Stimulated activated CD4-positive, alpha-beta T cell treated with anti-CD3 and anti-CD28 coated beads, Interleukin-4, amount 100 ng/mL, for 24 hours (primary cell): ENCODE results near the gene KRTAP1-3.
"Not testable (repeated sequence)": the region's sequence is repeated elsewhere in the genome, so short reads cannot be mapped to it uniquely, and the experiment has no call there.

ENCODE experiments used
- DNase-seq: peaks from one replicate; pipeline ENCODE4 v3.0.0-alpha.2; 2020

Gene KRTAP1-3

DNA sequence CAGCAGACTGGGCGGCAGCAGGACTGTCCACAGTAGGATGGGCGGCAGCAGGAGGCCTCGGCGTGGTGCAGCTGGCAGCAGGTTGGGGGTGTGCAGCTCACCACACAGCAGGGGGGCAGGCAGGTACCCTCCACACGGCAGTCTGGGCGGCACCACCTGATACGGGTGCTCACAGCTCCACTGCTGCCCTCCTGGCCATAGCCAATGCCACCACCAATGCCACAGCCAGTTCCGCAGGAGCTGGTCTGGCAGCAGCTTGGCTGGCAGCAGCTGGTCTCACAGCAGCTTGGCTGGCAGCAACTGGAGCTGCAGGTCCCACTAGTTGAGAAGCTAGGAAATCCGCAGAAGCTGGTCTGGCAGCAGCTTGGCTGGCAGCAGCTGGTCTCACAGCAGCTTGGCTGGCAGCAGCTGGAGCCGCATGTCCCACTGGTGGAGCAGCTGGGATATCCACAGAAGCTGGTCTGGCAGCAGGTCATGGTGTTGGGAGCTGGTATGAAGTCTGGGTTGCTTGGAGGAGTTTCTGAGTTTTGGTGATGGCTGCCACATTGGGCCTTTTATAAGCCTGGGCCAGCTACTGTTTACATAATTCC, at the start of gene KRTAP1-3:
TSS of gene KRTAP1-3 (minus strand) at position 529 of the 590 bp plus-strand sequence. CDS start at position 476, 53 bp downstream.
- DNase-seq, result not testable (repeated sequence)

DNA sequence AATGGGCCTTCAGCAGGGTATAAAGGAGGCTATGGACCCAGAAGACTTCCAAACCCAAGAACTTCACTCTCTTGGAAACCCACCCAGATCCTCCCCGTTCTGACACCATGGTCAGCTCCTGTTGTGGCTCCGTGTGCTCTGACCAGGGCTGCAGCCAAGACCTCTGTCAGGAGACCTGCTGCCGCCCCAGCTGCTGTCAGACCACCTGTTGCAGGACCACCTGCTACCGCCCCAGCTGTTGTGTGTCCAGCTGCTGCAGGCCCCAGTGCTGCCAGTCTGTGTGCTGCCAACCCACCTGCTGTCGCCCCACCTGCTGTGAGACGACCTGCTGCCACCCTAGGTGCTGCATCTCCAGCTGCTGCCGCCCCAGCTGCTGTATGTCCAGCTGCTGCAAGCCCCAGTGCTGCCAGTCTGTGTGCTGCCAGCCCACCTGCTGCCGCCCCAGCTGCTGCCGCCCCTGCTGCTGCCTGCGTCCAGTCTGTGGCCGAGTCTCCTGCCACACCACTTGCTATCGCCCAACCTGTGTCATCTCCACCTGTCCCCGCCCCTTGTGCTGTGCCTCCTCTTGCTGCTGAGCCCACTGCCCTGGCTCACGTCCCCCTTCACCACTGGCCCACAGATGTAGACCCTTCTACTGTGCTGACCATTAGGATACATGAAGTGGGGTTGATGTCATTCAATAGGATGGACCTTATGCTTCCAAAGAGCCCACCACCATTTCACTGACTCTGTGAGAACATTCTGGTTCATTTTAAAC, 49.6 kb upstream of the KRTAP1-3 start, which contains the start of gene KRTAP4-7:
TSS of gene KRTAP4-7 (plus strand) at position 51 of the 757 bp plus-strand sequence. CDS start at position 108, 57 bp downstream.
- not testable (repeated sequence) for DNase-seq

GRCh38 chr17:41083427-41083826, 48.8 kb upstream of the KRTAP1-3 start:
- not testable (repeated sequence) for DNase-seq

- DNase-seq, result no peak
Observed at GRCh38 chr17:41082626-41083025, 48.0 kb upstream of the KRTAP1-3 start.

- no peak for DNase-seq
Observed at GRCh38 chr17:41076788-41077187, 42.1 kb upstream of the KRTAP1-3 start.

- DNase-seq, result no peak
Observed at GRCh38 chr17:41073676-41074075, 39.0 kb upstream of the KRTAP1-3 start.

DNA sequence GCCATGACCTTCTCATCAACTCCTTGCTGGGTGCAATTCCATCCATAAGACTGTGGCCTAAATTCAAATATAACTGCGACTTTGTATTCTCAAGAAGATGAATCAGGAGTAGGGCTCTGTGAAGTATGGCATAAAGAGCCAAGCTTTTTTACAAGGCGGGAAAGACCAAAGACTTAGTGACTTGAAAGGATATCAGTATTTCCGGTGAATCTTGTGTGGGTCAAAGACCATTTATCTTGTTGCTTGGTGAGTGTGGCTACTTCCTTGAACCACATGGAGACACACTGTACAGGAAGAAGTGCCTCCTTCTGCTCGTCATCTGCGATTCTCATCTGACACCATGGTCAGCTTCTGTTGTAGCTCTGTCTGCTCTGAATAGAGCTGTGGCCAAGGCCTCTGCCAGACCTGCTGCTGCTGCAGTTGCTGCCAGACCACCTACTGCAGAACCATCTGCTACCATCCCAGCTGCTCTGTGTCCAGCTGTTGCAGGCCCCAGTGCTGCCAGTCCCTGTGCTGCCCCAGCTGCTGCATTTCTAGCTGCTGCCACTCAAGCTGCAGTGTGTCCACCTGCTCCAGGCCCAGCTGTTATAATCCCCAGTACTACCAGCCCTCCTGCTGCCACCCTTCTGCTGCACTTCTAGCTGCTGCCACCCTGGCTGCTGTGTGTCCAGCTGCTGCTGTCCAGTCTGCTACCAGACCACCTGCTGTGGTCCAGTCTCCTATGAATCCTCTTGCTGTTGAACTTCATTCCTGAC, 37.1 kb upstream of the KRTAP1-3 start:
- DNase-seq, result no peak

- DNase-seq, result no peak
Observed at GRCh38 chr17:41069031-41069430, 34.4 kb upstream of the KRTAP1-3 start.

DNA sequence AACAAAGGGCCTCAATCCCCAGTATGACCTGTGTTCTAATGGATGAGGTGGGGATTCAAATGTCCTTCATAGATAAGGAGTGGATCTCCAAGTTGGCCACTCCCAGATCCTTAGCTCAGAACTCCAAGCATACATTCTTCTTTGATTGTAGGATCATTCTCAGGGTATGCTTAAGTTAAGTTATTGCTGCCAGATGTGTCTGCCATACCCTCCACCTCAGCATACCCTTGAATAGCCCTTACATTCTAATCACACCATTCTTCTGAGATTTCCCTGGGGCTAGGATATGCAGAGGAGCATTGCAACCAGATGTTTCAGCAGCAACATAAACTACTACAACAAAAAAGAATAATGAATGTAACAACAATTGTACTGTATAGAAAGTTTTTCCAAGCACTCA, 32.6 kb upstream of the KRTAP1-3 start:
- DNase-seq, result no peak

GRCh38 chr17:41065829-41066624, 31.4 kb upstream of the KRTAP1-3 start, which contains the start of gene KRTAP2-4:
Gene KRTAP2-4, minus strand, starts transcription at chr17:41065879. Its CDS starts 34 bp downstream, at chr17:41065845.
- no peak for DNase-seq

DNA sequence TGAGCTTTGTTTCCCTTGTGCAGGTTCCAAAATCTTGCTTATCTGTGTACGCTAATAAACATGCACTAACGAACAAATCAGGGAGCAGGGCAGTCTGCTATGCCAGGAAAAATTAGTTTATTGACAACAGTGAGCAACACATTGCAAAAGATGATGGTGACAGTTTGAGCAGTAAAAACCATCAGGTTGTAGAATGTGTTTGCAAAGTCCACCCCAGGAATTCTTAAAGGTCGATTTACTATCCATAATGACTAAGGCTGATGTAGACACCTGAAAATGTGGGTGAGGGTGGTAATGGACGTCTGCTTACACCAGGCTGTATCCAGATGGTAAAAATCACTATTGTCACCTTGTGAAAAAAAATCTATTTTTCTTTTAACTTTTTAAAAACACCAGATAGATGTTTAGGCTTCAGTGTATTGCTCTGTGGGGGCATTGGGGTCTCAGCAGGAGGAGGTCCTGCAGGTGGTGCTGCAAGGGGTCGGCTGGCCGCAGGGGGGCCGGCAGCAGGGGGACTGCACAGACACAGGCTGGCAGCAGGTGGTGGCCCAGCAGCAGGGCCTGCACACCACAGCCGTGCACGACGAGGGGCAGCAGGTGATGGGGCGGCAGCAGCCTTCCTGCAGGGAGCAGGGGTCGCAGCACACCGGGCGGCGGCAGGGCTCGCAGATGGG, 30.5 kb upstream of the KRTAP1-3 start:
- not testable (repeated sequence) for DNase-seq

- DNase-seq, result no peak
Observed at GRCh38 chr17:41064301-41064700, 29.6 kb upstream of the KRTAP1-3 start.

GRCh38 chr17:41063449-41063848, 28.8 kb upstream of the KRTAP1-3 start:
- no peak for DNase-seq

GRCh38 chr17:41061964-41062363, 27.3 kb upstream of the KRTAP1-3 start:
- DNase-seq, result no peak

DNA sequence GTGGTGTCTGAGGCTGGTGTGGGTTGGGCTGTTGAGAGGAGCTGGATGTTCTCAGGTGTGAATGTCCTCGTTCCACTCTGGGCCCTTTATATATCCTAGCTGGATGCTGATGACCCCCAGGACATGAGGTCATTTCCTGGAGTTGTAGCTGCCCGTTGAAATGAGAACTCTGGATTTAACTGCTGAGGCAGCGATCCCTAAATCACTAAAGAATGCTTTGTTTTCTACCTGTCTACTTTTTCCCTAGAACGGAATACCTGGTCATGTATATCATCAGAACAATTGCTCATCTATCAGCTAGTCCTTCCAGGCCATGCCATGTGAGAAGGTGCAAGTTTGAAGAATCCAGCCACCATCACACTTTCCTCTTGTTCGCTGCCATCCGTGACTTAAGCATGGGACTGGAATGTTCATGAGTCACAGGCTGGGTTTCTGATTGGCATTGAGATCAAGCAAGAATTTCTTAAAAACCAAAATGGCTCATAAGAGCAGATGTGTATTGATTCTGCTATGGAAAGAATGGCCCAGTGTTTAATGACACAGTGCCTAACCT, 25.5 kb upstream of the KRTAP1-3 start, which contains the start of gene KRTAP2-3:
TSS of gene KRTAP2-3 (minus strand) at position 63 of the 553 bp plus-strand sequence. CDS start 64 bp downstream, outside the sequence.
- no peak for DNase-seq

GRCh38 chr17:41059276-41060051, 24.8 kb upstream of the KRTAP1-3 start:
- DNase-seq, result not testable (repeated sequence)

DNA sequence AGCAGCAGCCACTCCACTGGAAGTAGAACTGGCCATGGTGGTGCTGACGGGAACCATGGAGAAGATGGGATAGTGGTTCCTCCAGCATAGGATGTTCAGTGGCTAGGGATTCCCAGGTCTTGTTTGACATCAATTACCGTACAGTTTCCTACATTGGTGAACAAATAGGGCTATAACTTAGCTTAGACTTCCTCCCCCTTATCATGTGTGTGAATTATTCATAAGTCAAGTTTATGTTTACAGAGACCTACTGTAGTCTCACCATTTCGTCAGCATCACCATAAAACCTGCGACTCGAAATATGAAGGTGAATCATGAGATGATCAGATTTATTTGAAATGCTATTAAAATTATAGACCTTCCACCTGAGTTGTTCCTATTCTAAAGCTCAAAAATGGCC, 24.1 kb upstream of the KRTAP1-3 start:
- DNase-seq, result no peak

DNA sequence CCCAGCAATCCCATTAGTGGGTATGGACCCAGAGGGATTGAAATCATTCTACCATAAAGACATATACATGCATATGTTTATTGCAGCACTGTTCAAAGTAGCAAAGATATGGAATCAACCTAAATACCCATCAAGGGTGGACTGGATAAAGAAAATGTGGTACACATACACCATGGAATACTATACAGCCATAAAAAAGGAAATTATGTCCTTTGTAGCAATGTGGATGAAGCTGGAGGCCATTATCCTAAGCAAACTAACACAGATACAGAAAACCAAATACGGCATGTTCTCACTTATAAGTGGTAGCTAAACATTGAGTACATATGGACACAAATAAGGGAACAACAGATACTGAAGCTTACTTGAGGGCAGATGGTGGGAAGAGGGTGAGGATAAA, 22.9 kb upstream of the KRTAP1-3 start:
- no peak for DNase-seq

GRCh38 chr17:41055130-41055529, 20.5 kb upstream of the KRTAP1-3 start, which contains the start of gene KRTAP2-2:
Gene KRTAP2-2, minus strand, starts transcription at chr17:41055230. Its CDS starts 19 bp downstream, at chr17:41055211.
- not testable (repeated sequence) for DNase-seq

GRCh38 chr17:41054556-41054955, 19.9 kb upstream of the KRTAP1-3 start:
- not testable (repeated sequence) for DNase-seq
